ENCODE results near the gene OTULINL.

DNA sequence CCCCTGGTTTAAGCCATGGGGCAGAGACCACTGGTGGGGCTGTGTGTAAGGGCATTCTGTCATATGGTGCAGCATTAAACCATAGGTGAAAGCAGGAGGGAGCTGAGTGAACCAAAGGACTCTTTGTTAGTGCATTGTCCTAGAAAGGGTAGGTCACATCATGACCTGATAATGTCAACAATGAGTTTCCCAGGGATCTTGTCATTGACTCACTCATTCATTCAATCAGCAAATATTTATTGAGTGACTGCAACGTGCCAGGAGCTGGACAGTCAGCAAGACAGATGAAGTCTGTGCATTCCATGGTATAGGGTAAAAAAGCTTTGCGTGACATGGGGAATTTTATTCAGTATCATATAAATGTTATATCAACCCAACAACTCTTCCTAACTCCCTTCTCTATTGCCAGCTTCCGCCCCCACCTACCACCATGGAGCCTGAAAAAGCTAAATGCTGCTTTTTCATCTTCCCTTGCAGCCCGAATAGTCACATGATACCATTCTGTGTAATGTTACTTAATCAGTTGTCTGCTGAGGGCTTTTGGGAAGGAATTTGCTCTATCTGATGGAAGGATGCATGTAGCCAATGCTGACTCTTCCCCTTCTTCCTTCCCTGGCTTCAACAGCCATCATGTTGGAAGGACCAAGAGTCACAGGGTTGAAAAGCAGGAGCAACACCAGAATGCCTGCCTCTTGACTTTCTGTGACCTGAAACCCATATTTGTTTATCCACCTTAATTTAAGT is 11.5 kb upstream of the OTULINL start:
- TF ChIP-seq, protein P1, sequence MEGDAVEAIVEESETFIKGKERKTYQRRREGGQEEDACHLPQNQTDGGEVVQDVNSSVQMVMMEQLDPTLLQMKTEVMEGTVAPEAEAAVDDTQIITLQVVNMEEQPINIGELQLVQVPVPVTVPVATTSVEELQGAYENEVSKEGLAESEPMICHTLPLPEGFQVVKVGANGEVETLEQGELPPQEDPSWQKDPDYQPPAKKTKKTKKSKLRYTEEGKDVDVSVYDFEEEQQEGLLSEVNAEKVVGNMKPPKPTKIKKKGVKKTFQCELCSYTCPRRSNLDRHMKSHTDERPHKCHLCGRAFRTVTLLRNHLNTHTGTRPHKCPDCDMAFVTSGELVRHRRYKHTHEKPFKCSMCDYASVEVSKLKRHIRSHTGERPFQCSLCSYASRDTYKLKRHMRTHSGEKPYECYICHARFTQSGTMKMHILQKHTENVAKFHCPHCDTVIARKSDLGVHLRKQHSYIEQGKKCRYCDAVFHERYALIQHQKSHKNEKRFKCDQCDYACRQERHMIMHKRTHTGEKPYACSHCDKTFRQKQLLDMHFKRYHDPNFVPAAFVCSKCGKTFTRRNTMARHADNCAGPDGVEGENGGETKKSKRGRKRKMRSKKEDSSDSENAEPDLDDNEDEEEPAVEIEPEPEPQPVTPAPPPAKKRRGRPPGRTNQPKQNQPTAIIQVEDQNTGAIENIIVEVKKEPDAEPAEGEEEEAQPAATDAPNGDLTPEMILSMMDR (conservative IDR thresholded peaks at IDR 0.05; ENCODE audit: low read length), result no peak
- TF ChIP-seq EZH2phosphoT487 (IDR thresholded peaks at IDR 0.05; ENCODE audit: borderline replicate concordance, low read depth, low read length), result no peak
